ENCODE results near the gene CMPK2.

- TF ChIP-seq, protein P1, sequence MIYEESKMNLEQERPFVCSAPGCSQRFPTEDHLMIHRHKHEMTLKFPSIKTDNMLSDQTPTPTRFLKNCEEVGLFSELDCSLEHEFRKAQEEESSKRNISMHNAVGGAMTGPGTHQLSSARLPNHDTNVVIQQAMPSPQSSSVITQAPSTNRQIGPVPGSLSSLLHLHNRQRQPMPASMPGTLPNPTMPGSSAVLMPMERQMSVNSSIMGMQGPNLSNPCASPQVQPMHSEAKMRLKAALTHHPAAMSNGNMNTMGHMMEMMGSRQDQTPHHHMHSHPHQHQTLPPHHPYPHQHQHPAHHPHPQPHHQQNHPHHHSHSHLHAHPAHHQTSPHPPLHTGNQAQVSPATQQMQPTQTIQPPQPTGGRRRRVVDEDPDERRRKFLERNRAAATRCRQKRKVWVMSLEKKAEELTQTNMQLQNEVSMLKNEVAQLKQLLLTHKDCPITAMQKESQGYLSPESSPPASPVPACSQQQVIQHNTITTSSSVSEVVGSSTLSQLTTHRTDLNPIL (CRISPR knock-in tag; IDR thresholded peaks at IDR 0.05; ENCODE audit: low read depth) = no peak
- TF ChIP-seq RARB (CRISPR knock-in tag; IDR thresholded peaks at IDR 0.05) = no peak
- TF ChIP-seq CSDC2 (CRISPR knock-in tag; IDR thresholded peaks at IDR 0.05) = no peak
- no peak for TF ChIP-seq ISL1 (CRISPR knock-in tag; IDR thresholded peaks at IDR 0.05)
- TF ChIP-seq, protein P2, sequence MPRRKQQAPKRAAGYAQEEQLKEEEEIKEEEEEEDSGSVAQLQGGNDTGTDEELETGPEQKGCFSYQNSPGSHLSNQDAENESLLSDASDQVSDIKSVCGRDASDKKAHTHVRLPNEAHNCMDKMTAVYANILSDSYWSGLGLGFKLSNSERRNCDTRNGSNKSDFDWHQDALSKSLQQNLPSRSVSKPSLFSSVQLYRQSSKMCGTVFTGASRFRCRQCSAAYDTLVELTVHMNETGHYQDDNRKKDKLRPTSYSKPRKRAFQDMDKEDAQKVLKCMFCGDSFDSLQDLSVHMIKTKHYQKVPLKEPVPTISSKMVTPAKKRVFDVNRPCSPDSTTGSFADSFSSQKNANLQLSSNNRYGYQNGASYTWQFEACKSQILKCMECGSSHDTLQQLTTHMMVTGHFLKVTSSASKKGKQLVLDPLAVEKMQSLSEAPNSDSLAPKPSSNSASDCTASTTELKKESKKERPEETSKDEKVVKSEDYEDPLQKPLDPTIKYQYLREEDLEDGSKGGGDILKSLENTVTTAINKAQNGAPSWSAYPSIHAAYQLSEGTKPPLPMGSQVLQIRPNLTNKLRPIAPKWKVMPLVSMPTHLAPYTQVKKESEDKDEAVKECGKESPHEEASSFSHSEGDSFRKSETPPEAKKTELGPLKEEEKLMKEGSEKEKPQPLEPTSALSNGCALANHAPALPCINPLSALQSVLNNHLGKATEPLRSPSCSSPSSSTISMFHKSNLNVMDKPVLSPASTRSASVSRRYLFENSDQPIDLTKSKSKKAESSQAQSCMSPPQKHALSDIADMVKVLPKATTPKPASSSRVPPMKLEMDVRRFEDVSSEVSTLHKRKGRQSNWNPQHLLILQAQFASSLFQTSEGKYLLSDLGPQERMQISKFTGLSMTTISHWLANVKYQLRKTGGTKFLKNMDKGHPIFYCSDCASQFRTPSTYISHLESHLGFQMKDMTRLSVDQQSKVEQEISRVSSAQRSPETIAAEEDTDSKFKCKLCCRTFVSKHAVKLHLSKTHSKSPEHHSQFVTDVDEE (CRISPR knock-in tag; IDR thresholded peaks at IDR 0.05) = no peak
- TF ChIP-seq TOX (CRISPR knock-in tag; IDR thresholded peaks at IDR 0.05; ENCODE audit: borderline replicate concordance) = no peak
- no peak for TF ChIP-seq ZNF70 (CRISPR knock-in tag; IDR thresholded peaks at IDR 0.05)
- TF ChIP-seq, protein P3, sequence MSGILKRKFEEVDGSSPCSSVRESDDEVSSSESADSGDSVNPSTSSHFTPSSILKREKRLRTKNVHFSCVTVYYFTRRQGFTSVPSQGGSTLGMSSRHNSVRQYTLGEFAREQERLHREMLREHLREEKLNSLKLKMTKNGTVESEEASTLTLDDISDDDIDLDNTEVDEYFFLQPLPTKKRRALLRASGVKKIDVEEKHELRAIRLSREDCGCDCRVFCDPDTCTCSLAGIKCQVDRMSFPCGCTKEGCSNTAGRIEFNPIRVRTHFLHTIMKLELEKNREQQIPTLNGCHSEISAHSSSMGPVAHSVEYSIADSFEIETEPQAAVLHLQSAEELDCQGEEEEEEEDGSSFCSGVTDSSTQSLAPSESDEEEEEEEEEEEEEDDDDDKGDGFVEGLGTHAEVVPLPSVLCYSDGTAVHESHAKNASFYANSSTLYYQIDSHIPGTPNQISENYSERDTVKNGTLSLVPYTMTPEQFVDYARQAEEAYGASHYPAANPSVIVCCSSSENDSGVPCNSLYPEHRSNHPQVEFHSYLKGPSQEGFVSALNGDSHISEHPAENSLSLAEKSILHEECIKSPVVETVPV (CRISPR knock-in tag; IDR thresholded peaks at IDR 0.05) = no peak
- no peak for TF ChIP-seq PPARA (CRISPR knock-in tag; IDR thresholded peaks at IDR 0.05; ENCODE audit: borderline replicate concordance)
Observed at GRCh38 chr2:6913415-6914157, 47.9 kb upstream of the CMPK2 start.
